ACC112 (cell line): ENCODE results near the gene DUSP1.

Experiments used
- H2AFZ ChIP-seq: fragments of 200-600 bp; sonication (generic); one replicate; pipeline ENCODE4 v1.6.0; 2017; ENCODE audit warnings: antibody characterized with exemption, low read length; ENCODE audit not compliant: unreplicated experiment
- H3K27ac ChIP-seq: fragments of 200-600 bp; sonication (generic); 2 replicates; pipeline ENCODE4 v1.5.1; 2014; ENCODE audit warnings: low read depth, mild to moderate bottlenecking, antibody characterized with exemption, low read length, moderate library complexity
- H3K27me3 ChIP-seq: fragments of 200-600 bp; sonication (generic); 2 replicates; pipeline ENCODE4 v1.6.1; 2014; ENCODE audit warnings: mild to moderate bottlenecking, antibody characterized with exemption, low read length, moderate library complexity, mixed read lengths; ENCODE audit not compliant: insufficient read depth
- H3K36me3 ChIP-seq: fragments of 200-600 bp; sonication (generic); 2 replicates; pipeline ENCODE4 v1.6.1; 2016; ENCODE audit warnings: mild to moderate bottlenecking, antibody characterized with exemption, low read length, moderate library complexity, mixed read lengths; ENCODE audit not compliant: insufficient read depth
- H3K4me1 ChIP-seq: fragments of 200-600 bp; sonication (generic); one replicate; pipeline ENCODE4 v1.6.1; 2016; ENCODE audit warnings: low read length, mixed read lengths; ENCODE audit not compliant: insufficient read depth, unreplicated experiment, control insufficient read depth
- H3K4me3 ChIP-seq: fragments of 200-600 bp; sonication (generic); 2 replicates; pipeline ENCODE4 v1.5.1; 2014; ENCODE audit warnings: mild to moderate bottlenecking, low read depth, low read length
- H3K79me2 ChIP-seq: fragments of 200-600 bp; sonication (generic); one replicate; pipeline ENCODE4 v1.6.0; 2016; ENCODE audit warnings: low read length; ENCODE audit not compliant: control insufficient read depth, unreplicated experiment, insufficient read depth

The DUSP1 gene

GRCh38 chr5:172719211-172719610 lies 51.8 kb downstream of the DUSP1 start:
- H3K27ac ChIP-seq, result no peak overlapping the region
- H2AFZ ChIP-seq, result no peak overlapping the region
- no peak overlapping the region for H3K4me3 ChIP-seq
- no peaks in the 10 kb centered on the region for H3K79me2 ChIP-seq
- H3K36me3 ChIP-seq, result no peaks in the 10 kb centered on the region
- no peaks in the 10 kb centered on the region for H3K27me3 ChIP-seq
- H3K4me1 ChIP-seq, result peaks cover 22% of the 10 kb centered on the region

GRCh38 chr5:172718527-172719114 lies 52.4 kb downstream of the DUSP1 start:
- Histone ChIP-seq H2AFZ (no peak overlapping the region), H3K79me2 (no peaks in the 10 kb centered on the region), H3K4me3 (no peak overlapping the region), H3K36me3 (no peaks in the 10 kb centered on the region), H3K4me1 (peaks cover 22% of the 10 kb centered on the region), H3K27me3 (no peaks in the 10 kb centered on the region), H3K27ac (no peak overlapping the region)
